TTC549 (cell line): ENCODE data around the gene TSPAN7.

ENCODE experiments used
- FAIRE-seq: peaks from 2 replicates; lab custom pipeline; 2012; peaks lifted over from hg19 to GRCh38; lab: Jason Lieb, UNC

The TSPAN7 gene

GRCh38 chrX:38561126-38561868, at the start of gene TSPAN7:
TSS of gene TSPAN7 (plus strand) at chrX:38561542. CDS start at chrX:38561547, 5 bp downstream.
- FAIRE-seq, result no peak

GRCh38 chrX:38513112-38513742, 48.1 kb upstream of the TSPAN7 start:
- FAIRE-seq, result no peak

- FAIRE-seq, result no peak
Measured at GRCh38 chrX:38514016-38514854, 47.1 kb upstream of the TSPAN7 start.

GRCh38 chrX:38515291-38515690, 46.1 kb upstream of the TSPAN7 start:
- FAIRE-seq, result no peak

- no peak for FAIRE-seq
Measured at GRCh38 chrX:38516196-38516774, 45.1 kb upstream of the TSPAN7 start.

GRCh38 chrX:38519651-38520050, 41.7 kb upstream of the TSPAN7 start:
- no peak for FAIRE-seq

- no peak for FAIRE-seq
Measured at GRCh38 chrX:38538134-38538533, 23.2 kb upstream of the TSPAN7 start.

- FAIRE-seq, result no peak
Measured at GRCh38 chrX:38539748-38540147, 21.6 kb upstream of the TSPAN7 start.

- FAIRE-seq, result no peak
Measured at GRCh38 chrX:38548508-38548907, 12.8 kb upstream of the TSPAN7 start.

GRCh38 chrX:38552721-38553120, 8.6 kb upstream of the TSPAN7 start:
- no peak for FAIRE-seq

GRCh38 chrX:38558686-38559085, 2.7 kb upstream of the TSPAN7 start:
- no peak for FAIRE-seq

GRCh38 chrX:38560776-38561125, 591 bp upstream of the TSPAN7 start:
- no peak for FAIRE-seq

- no peak for FAIRE-seq
Measured at GRCh38 chrX:38561951-38562719, 793 bp downstream of the TSPAN7 start.

- no peak for FAIRE-seq
Measured at GRCh38 chrX:38563030-38563429, 1.7 kb downstream of the TSPAN7 start.

GRCh38 chrX:38570396-38570795, 9.1 kb downstream of the TSPAN7 start:
- FAIRE-seq, result no peak

- no peak for FAIRE-seq
Measured at GRCh38 chrX:38571058-38571457, 9.7 kb downstream of the TSPAN7 start.

GRCh38 chrX:38574858-38575257, 13.5 kb downstream of the TSPAN7 start:
- no peak for FAIRE-seq

GRCh38 chrX:38575888-38576287, 14.5 kb downstream of the TSPAN7 start:
- no peak for FAIRE-seq

GRCh38 chrX:38577738-38578137, 16.4 kb downstream of the TSPAN7 start:
- no peak for FAIRE-seq

- no peak for FAIRE-seq
Measured at GRCh38 chrX:38578167-38578566, 16.8 kb downstream of the TSPAN7 start.

- FAIRE-seq, result no peak
Measured at GRCh38 chrX:38583181-38583580, 21.8 kb downstream of the TSPAN7 start.

GRCh38 chrX:38594434-38594833, 33.1 kb downstream of the TSPAN7 start:
- no peak for FAIRE-seq
